Suprapubic skin (tissue), 4 donors: ENCODE results near the gene DYNC2LI1. TPM values are rescaled to one million over a fixed set of nuclear protein-coding genes. Genes with fewer than 3 reads are reported as not detected.

Source experiments
- DNase-seq, 2 donors: peaks; one replicate each; pipeline ENCODE4 v3.0.0-alpha.2; 2019; ENCODE audit warnings: low spot score in 2 of 2
- H3K27ac ChIP-seq: fragments of 200-600 bp; sonication (generic); one replicate; pipeline ENCODE4 v1.5.1; 2019
- H3K27me3 ChIP-seq: fragments of 200-600 bp; sonication (generic); one replicate; pipeline ENCODE4 v1.5.1; 2019
- H3K36me3 ChIP-seq: fragments of 200-600 bp; sonication (generic); one replicate; pipeline ENCODE4 v1.5.1; 2019
- H3K4me1 ChIP-seq: fragments of 200-600 bp; sonication (generic); one replicate; pipeline ENCODE4 v1.5.1; 2019
- H3K4me3 ChIP-seq: fragments of 200-600 bp; sonication (generic); one replicate; pipeline ENCODE4 v1.5.1; 2019; ENCODE audit warnings: mild to moderate bottlenecking
- H3K9me3 ChIP-seq: fragments of 200-600 bp; sonication (generic); one replicate; pipeline ENCODE4 v1.5.1; 2019
- CTCF ChIP-seq, 2 donors: fragments of 200-600 bp in 1 of 2; fragments of 450-650 bp in 1 of 2; sonication (generic) in 1 of 2; IDR thresholded peaks; one replicate each; pipeline ENCODE4 v1.5.1; 2016 to 2019; ENCODE audit warnings: antibody characterized with exemption in 2 of 2, mild to moderate bottlenecking in 1 of 2, moderate library complexity in 1 of 2
- EP300 ChIP-seq: sonication (generic); formaldehyde crosslinking; IDR thresholded peaks from one replicate; pipeline ENCODE4 v1.6.1; 2017; ENCODE audit warnings: antibody characterized with exemption
- POLR2A ChIP-seq, 2 donors: fragments of 450-650 bp; IDR thresholded peaks; one replicate each; pipeline ENCODE4 v1.6.1; 2017; ENCODE audit warnings: antibody characterized with exemption in 2 of 2, mild to moderate bottlenecking in 2 of 2, moderate library complexity in 2 of 2
- POLR2AphosphoS5 ChIP-seq, 3 donors: sonication (generic); formaldehyde crosslinking; IDR thresholded peaks; one replicate each; pipeline ENCODE4 v1.6.1; 2017; ENCODE audit warnings: antibody characterized with exemption in 3 of 3
- WGBS: methylation state at CpG from one replicate; pipeline ENCODE4 v1.1.5; 2018; 5-methylcytosine and 5-hydroxymethylcytosine counted together
- total RNA-seq, 4 donors: library from RNA; depleted of rRNA; stranded (reverse); fragments of >200 nt; gene quantifications; one replicate each; pipeline ENCODE4 v1.1.0, GENCODE V29; 2016

DYNC2LI1 gene
- total RNA-seq, 4 donors from 2014 or later: 9.8 to 48.9 (median 21.2) TPM

- Histone ChIP-seq H3K27ac (no peak overlapping the region), H3K4me1 (no peaks in the 10 kb centered on the region), H3K9me3 (no peaks in the 10 kb centered on the region), H3K36me3 (no peaks in the 10 kb centered on the region), H3K4me3 (no peak overlapping the region), H3K27me3 (no peaks in the 10 kb centered on the region)
- TF ChIP-seq EP300 (no peak), POLR2AphosphoS5 (IDR thresholded peaks at IDR 0.05) (no peak), POLR2A (IDR thresholded peaks at IDR 0.05) (no peak), CTCF (IDR thresholded peaks at IDR 0.05) (no peak)
- no peak for DNase-seq
- 80% methylated on average over 7 of the region's 7 CpGs for whole genome bisulfite sequencing
Observed at GRCh38 chr2:43819491-43820163, 45.8 kb downstream of the DYNC2LI1 start.

- Histone ChIP-seq H3K27me3 (no peaks in the 10 kb centered on the region), H3K4me3 (no peak overlapping the region), H3K9me3 (no peaks in the 10 kb centered on the region), H3K36me3 (no peaks in the 10 kb centered on the region), H3K4me1 (no peaks in the 10 kb centered on the region), H3K27ac (no peak overlapping the region)
- no peak for TF ChIP-seq POLR2A (IDR thresholded peaks at IDR 0.05)
- no peak for TF ChIP-seq POLR2AphosphoS5 (IDR thresholded peaks at IDR 0.05)
- TF ChIP-seq EP300: no peak
- TF ChIP-seq CTCF (IDR thresholded peaks at IDR 0.05): no peak
- DNase-seq: no peak
- 72% methylated on average over 7 of the region's 7 CpGs for WGBS
Observed at GRCh38 chr2:43822839-43823238, 49.0 kb downstream of the DYNC2LI1 start.

GRCh38 chr2:43823751-43824150, 49.9 kb downstream of the DYNC2LI1 start:
- Histone ChIP-seq H3K4me3 (no peak overlapping the region), H3K4me1 (no peaks in the 10 kb centered on the region), H3K27ac (no peak overlapping the region), H3K9me3 (no peaks in the 10 kb centered on the region), H3K36me3 (no peaks in the 10 kb centered on the region), H3K27me3 (no peaks in the 10 kb centered on the region)
- no peak for TF ChIP-seq POLR2AphosphoS5 (IDR thresholded peaks at IDR 0.05)
- no peak for TF ChIP-seq POLR2A (IDR thresholded peaks at IDR 0.05)
- no peak for TF ChIP-seq CTCF (IDR thresholded peaks at IDR 0.05)
- no peak for TF ChIP-seq EP300
- WGBS: 89% methylated on average over 11 of the region's 11 CpGs
- no peak for DNase-seq

GRCh38 chr2:43824512-43824911, 50.7 kb downstream of the DYNC2LI1 start:
- Histone ChIP-seq H3K27ac (no peak overlapping the region), H3K27me3 (no peaks in the 10 kb centered on the region), H3K4me3 (no peak overlapping the region), H3K36me3 (no peaks in the 10 kb centered on the region), H3K9me3 (no peaks in the 10 kb centered on the region), H3K4me1 (no peaks in the 10 kb centered on the region)
- DNase-seq: no peak
- no peak for TF ChIP-seq POLR2A (IDR thresholded peaks at IDR 0.05)
- no peak for TF ChIP-seq CTCF (IDR thresholded peaks at IDR 0.05)
- no peak for TF ChIP-seq EP300
- TF ChIP-seq POLR2AphosphoS5 (IDR thresholded peaks at IDR 0.05): no peak
- WGBS: 85% methylated on average over 2 of the region's 2 CpGs

- WGBS: 76% methylated on average over 12 of the region's 12 CpGs
- no peak overlapping the region for H3K4me3 ChIP-seq
- no peak for DNase-seq
- H3K27ac ChIP-seq: no peak overlapping the region
- no peaks in the 10 kb centered on the region for H3K9me3 ChIP-seq
- no peak for TF ChIP-seq POLR2A (IDR thresholded peaks at IDR 0.05)
- no peak for TF ChIP-seq EP300
- no peak for TF ChIP-seq CTCF (IDR thresholded peaks at IDR 0.05)
- no peak for TF ChIP-seq POLR2AphosphoS5 (IDR thresholded peaks at IDR 0.05)
- H3K36me3 ChIP-seq: no peaks in the 10 kb centered on the region
- no peaks in the 10 kb centered on the region for H3K4me1 ChIP-seq
- peaks cover 4% of the 10 kb centered on the region for H3K27me3 ChIP-seq
Observed at GRCh38 chr2:43824951-43825493, 51.2 kb downstream of the DYNC2LI1 start.
